ENCODE measurements around the gene PLEKHA5.

- TF ChIP-seq ZC3H10 (CRISPR knock-in tag; IDR thresholded peaks at IDR 0.05) (no peak), ZNF70 (CRISPR knock-in tag; IDR thresholded peaks at IDR 0.05) (no peak), CSDC2 (CRISPR knock-in tag; IDR thresholded peaks at IDR 0.05) (no peak), PATZ1 (CRISPR knock-in tag; IDR thresholded peaks at IDR 0.05; ENCODE audit: borderline replicate concordance) (no peak), ZFP3 (CRISPR knock-in tag; IDR thresholded peaks at IDR 0.05) (no peak), PPARA (CRISPR knock-in tag; IDR thresholded peaks at IDR 0.05; ENCODE audit: borderline replicate concordance) (no peak), CREB5 (CRISPR knock-in tag; IDR thresholded peaks at IDR 0.05; ENCODE audit: low read depth) (no peak), TCF4 (CRISPR knock-in tag; IDR thresholded peaks at IDR 0.05; ENCODE audit: borderline replicate concordance) (no peak), OSR1 (CRISPR knock-in tag; IDR thresholded peaks at IDR 0.05) (no peak), ZNF8 (CRISPR knock-in tag; IDR thresholded peaks at IDR 0.05) (no peak), SNAI2 (CRISPR knock-in tag; IDR thresholded peaks at IDR 0.05) (no peak), TSHZ2 (CRISPR knock-in tag; IDR thresholded peaks at IDR 0.05) (no peak), GLIS3 (CRISPR knock-in tag; IDR thresholded peaks at IDR 0.05) (no peak), ARNTL (CRISPR knock-in tag; IDR thresholded peaks at IDR 0.05; ENCODE audit: borderline replicate concordance, low read depth) (no peak)
Observed at GRCh38 chr12:19419086-19419485, 289.6 kb downstream of the PLEKHA5 start.

Data from SK-N-SH treated with all-trans-retinoic acid at 6 μM for 48 hours (cell line).